ENCODE data around the gene RAX.

Gene RAX

GRCh38 chr18:59270689-59271257 lies 2.5 kb downstream of the RAX start:
- Histone ChIP-seq H3K14ac (ENCODE audit: low read length) (no peak overlapping the region), H3K4me1 (ENCODE audit: control insufficient read depth in 1 of 2, insufficient read depth in 2 of 2, low read length in 2 of 2) (peaks cover 18 to 19% of the 10 kb centered on the region in 2 experiments), H3K27ac (ENCODE audit: low read depth, low read length) (no peak overlapping the region), H3K36me3 (ENCODE audit: control insufficient read depth in 1 of 2, insufficient read depth in 2 of 2, low read length in 2 of 2) (no peaks in the 10 kb centered on the region), H3K9me3 (ENCODE audit: insufficient read depth, low read depth, low read length) (peaks cover 8% of the 10 kb centered on the region), H3K4ac (ENCODE audit: low read depth, low read length) (no peak overlapping the region), H3K79me2 (ENCODE audit: control insufficient read depth, insufficient read depth, low read length, poor library complexity) (no peaks in the 10 kb centered on the region), H2AFZ (ENCODE audit: insufficient read depth, low read length, poor library complexity) (no peak overlapping the region), H2BK5ac (ENCODE audit: low read depth, low read length, poor library complexity) (no peak overlapping the region), H3K23ac (ENCODE audit: low read length) (no peak overlapping the region), H2AK5ac (ENCODE audit: low read length) (no peak overlapping the region), H2BK12ac (ENCODE audit: low read length) (no peak overlapping the region), H3K4me2 (ENCODE audit: low read length) (no peak overlapping the region), H4K8ac (ENCODE audit: low read depth, low read length) (no peak overlapping the region), H3K4me3 (ENCODE audit: low read depth, low read length) (no peak overlapping the region), H4K12ac (ENCODE audit: low read depth, low read length) (no peak overlapping the region), H3K9ac (ENCODE audit: low read length) (no peak overlapping the region), H3K27me3 (ENCODE audit: insufficient read depth, low read length) (peaks cover 95% of the 10 kb centered on the region), H3K79me1 (ENCODE audit: low read length) (no peaks in the 10 kb centered on the region), H3K18ac (ENCODE audit: low read length) (no peak overlapping the region), H4K91ac (ENCODE audit: low read depth, low read length) (no peak overlapping the region), H2BK120ac (ENCODE audit: insufficient read depth, low read length, poor library complexity) (no peak overlapping the region)
- no CpG with 5 or more reads among the region's 4 CpGs for whole genome bisulfite sequencing (ENCODE audit: extremely low coverage, insufficient coverage, insufficient read length)
- peak in 1 of 2 donors; percentile 61 for DNase-seq

DNA sequence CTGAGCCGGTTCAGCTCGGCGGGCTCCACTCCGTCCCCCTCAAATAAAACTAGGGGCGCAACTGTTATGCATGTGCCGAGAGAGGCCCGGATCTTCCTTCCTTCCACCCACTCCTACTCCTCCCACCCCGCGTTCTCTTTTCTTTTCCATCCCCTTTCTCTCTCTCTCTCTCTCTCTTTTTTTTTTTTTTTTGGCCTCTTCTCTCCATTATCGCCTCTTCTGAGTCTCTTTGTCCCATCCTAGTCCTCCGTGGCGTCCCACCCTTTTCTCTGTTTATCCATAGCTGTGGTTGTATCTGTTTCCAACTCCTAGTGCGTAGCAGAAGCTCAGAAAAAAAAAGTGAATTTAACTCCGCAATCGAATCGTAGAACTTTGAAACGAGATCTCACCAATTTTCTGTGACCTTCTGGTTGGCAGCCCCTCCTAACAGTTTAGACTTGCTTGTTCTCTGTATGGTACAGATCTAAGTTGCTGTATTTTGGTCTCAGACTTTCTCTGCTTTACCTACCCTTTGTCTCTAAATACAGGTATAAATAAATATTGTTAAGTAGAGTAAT lies 3.6 kb downstream of the RAX start:
- Histone ChIP-seq H2BK5ac (ENCODE audit: low read depth, low read length, poor library complexity) (no peak overlapping the region), H2AK5ac (ENCODE audit: low read length) (no peak overlapping the region), H3K9ac (ENCODE audit: low read length) (no peak overlapping the region), H3K4me1 (ENCODE audit: control insufficient read depth in 1 of 2, insufficient read depth in 2 of 2, low read length in 2 of 2) (peaks cover 19% of the 10 kb centered on the region in 2 experiments), H3K4ac (ENCODE audit: low read depth, low read length) (no peak overlapping the region), H3K18ac (ENCODE audit: low read length) (no peak overlapping the region), H3K14ac (ENCODE audit: low read length) (no peak overlapping the region), H2BK120ac (ENCODE audit: insufficient read depth, low read length, poor library complexity) (no peak overlapping the region), H3K23ac (ENCODE audit: low read length) (no peak overlapping the region), H3K27me3 (ENCODE audit: insufficient read depth, low read length) (peaks cover 97% of the 10 kb centered on the region), H3K27ac (ENCODE audit: low read depth, low read length) (no peak overlapping the region), H3K79me1 (ENCODE audit: low read length) (no peaks in the 10 kb centered on the region), H3K9me3 (ENCODE audit: insufficient read depth, low read depth, low read length) (peaks cover 14% of the 10 kb centered on the region), H3K36me3 (ENCODE audit: control insufficient read depth in 1 of 2, insufficient read depth in 2 of 2, low read length in 2 of 2) (no peaks in the 10 kb centered on the region), H2BK12ac (ENCODE audit: low read length) (no peak overlapping the region), H3K4me3 (ENCODE audit: low read depth, low read length) (peak overlapping the region; percentile 66), H4K8ac (ENCODE audit: low read depth, low read length) (no peak overlapping the region), H4K12ac (ENCODE audit: low read depth, low read length) (no peak overlapping the region), H3K4me2 (ENCODE audit: low read length) (peak overlapping the region; percentile 75), H4K91ac (ENCODE audit: low read depth, low read length) (no peak overlapping the region), H2AFZ (ENCODE audit: insufficient read depth, low read length, poor library complexity) (peak overlapping the region; percentile 87), H3K79me2 (ENCODE audit: control insufficient read depth, insufficient read depth, low read length, poor library complexity) (no peaks in the 10 kb centered on the region)
- DNase-seq, result no peak
- no CpG with 5 or more reads among the region's 17 CpGs for WGBS (ENCODE audit: extremely low coverage, insufficient coverage, insufficient read length)

GRCh38 chr18:59268721-59269562 lies 4.3 kb downstream of the RAX start:
- H4K8ac ChIP-seq (ENCODE audit: low read depth, low read length), result no peak overlapping the region

GRCh38 chr18:59268127-59268720 lies 5.0 kb downstream of the RAX start:
- Histone ChIP-seq H3K36me3 (ENCODE audit: control insufficient read depth in 1 of 2, insufficient read depth in 2 of 2, low read length in 2 of 2) (no peaks in the 10 kb centered on the region), H3K14ac (ENCODE audit: low read length) (no peak overlapping the region), H4K91ac (ENCODE audit: low read depth, low read length) (no peak overlapping the region), H3K79me2 (ENCODE audit: control insufficient read depth, insufficient read depth, low read length, poor library complexity) (no peaks in the 10 kb centered on the region), H3K9me3 (ENCODE audit: insufficient read depth, low read depth, low read length) (peaks cover 11% of the 10 kb centered on the region), H2BK5ac (ENCODE audit: low read depth, low read length, poor library complexity) (no peak overlapping the region), H3K4me2 (ENCODE audit: low read length) (peak overlapping the region; percentile 75), H3K9ac (ENCODE audit: low read length) (no peak overlapping the region), H3K18ac (ENCODE audit: low read length) (no peak overlapping the region), H4K8ac (ENCODE audit: low read depth, low read length) (no peak overlapping the region), H3K4me3 (ENCODE audit: low read depth, low read length) (no peak overlapping the region), H3K27ac (ENCODE audit: low read depth, low read length) (no peak overlapping the region), H2BK12ac (ENCODE audit: low read length) (no peak overlapping the region), H3K4ac (ENCODE audit: low read depth, low read length) (no peak overlapping the region), H3K27me3 (ENCODE audit: insufficient read depth, low read length) (peaks cover 97% of the 10 kb centered on the region), H2AK5ac (ENCODE audit: low read length) (no peak overlapping the region), H3K23ac (ENCODE audit: low read length) (no peak overlapping the region), H3K4me1 (ENCODE audit: control insufficient read depth in 1 of 2, insufficient read depth in 2 of 2, low read length in 2 of 2) (peaks cover 15 to 18% of the 10 kb centered on the region in 2 experiments), H4K12ac (ENCODE audit: low read depth, low read length) (no peak overlapping the region), H3K79me1 (ENCODE audit: low read length) (no peaks in the 10 kb centered on the region), H2BK120ac (ENCODE audit: insufficient read depth, low read length, poor library complexity) (no peak overlapping the region), H2AFZ (ENCODE audit: insufficient read depth, low read length, poor library complexity) (peak overlapping the region; percentile 87)
- WGBS (ENCODE audit: extremely low coverage, insufficient coverage, insufficient read length), result no CpG with 5 or more reads among the region's 28 CpGs
- no peak for DNase-seq

More at GRCh38 chr18:59268721-59269562, 4.3 kb downstream of the RAX start:
- Histone ChIP-seq H4K91ac (ENCODE audit: low read depth, low read length) (no peak overlapping the region), H3K4me1 (ENCODE audit: control insufficient read depth in 1 of 2, insufficient read depth in 2 of 2, low read length in 2 of 2) (peaks cover 19% of the 10 kb centered on the region in 2 experiments), H2AFZ (ENCODE audit: insufficient read depth, low read length, poor library complexity) (peak overlapping the region; percentile 87), H3K4me3 (ENCODE audit: low read depth, low read length) (peak overlapping the region; percentile 66), H3K27me3 (ENCODE audit: insufficient read depth, low read length) (peaks cover 97% of the 10 kb centered on the region), H2BK120ac (ENCODE audit: insufficient read depth, low read length, poor library complexity) (no peak overlapping the region), H3K79me1 (ENCODE audit: low read length) (no peaks in the 10 kb centered on the region), H3K4ac (ENCODE audit: low read depth, low read length) (no peak overlapping the region), H2BK5ac (ENCODE audit: low read depth, low read length, poor library complexity) (no peak overlapping the region), H2BK12ac (ENCODE audit: low read length) (no peak overlapping the region), H3K27ac (ENCODE audit: low read depth, low read length) (no peak overlapping the region), H4K12ac (ENCODE audit: low read depth, low read length) (no peak overlapping the region), H3K23ac (ENCODE audit: low read length) (no peak overlapping the region), H2AK5ac (ENCODE audit: low read length) (no peak overlapping the region), H3K79me2 (ENCODE audit: control insufficient read depth, insufficient read depth, low read length, poor library complexity) (no peaks in the 10 kb centered on the region), H3K4me2 (ENCODE audit: low read length) (peak overlapping the region; percentile 75), H3K9ac (ENCODE audit: low read length) (no peak overlapping the region), H3K18ac (ENCODE audit: low read length) (no peak overlapping the region), H3K14ac (ENCODE audit: low read length) (no peak overlapping the region), H3K9me3 (ENCODE audit: insufficient read depth, low read depth, low read length) (peaks cover 14% of the 10 kb centered on the region), H3K36me3 (ENCODE audit: control insufficient read depth in 1 of 2, insufficient read depth in 2 of 2, low read length in 2 of 2) (no peaks in the 10 kb centered on the region)
- peak in 1 of 2 donors; percentile 16 for DNase-seq
- no CpG with 5 or more reads among the region's 90 CpGs for WGBS (ENCODE audit: extremely low coverage, insufficient coverage, insufficient read length)

Data from trophoblast cell (in vitro differentiated cells and primary cell).